ENCODE results near the gene SFMBT2.

GRCh38 chr10:7300384-7300971, 110.4 kb downstream of the SFMBT2 start:
- no peak for TF ChIP-seq CTCF (IDR thresholded peaks at IDR 0.05)
- no peak for TF ChIP-seq POLR2A (IDR thresholded peaks at IDR 0.05)

Measured in body of pancreas (tissue), 4 donors.